Left cardiac atrium (tissue), 4 donors: ENCODE data around the gene SMIM44. TPM values are rescaled to one million over a fixed set of nuclear protein-coding genes. Genes with fewer than 3 reads are reported as not detected.
A peak's percentile ranks its signal among the peaks of the same experiment; 100 is the strongest.

Experiments used
- ATAC-seq, 2 donors: fragments of 200-7000 bp; cut with Tn5 transposase; one replicate each; pipeline ENCODE4 v1.9.1; 2020; ENCODE audit warnings: mild to moderate bottlenecking in 2 of 2, moderate library complexity in 2 of 2
- DNase-seq: peaks from one replicate; pipeline ENCODE4 v3.0.0-alpha.2; 2020
- intact Hi-C, 2 donors: fragments of 100-400 bp; cut with DNase I; formaldehyde crosslinking; loops; one replicate each; pipeline versions ENCODE4 v1.14.1 to v1.15.1; 2022 to 2023
- total RNA-seq, 2 donors: library from RNA; stranded (reverse); fragmentation: NEBNext Ultra II Directional; extraction: Animal tissue kit (Norgen Biotek cat#: 25700); gene quantifications; one replicate each; pipeline ENCODE4 v1.2.1, GENCODE V29; 2021
- donor health status: DM: no; HTN: yes; CAD: no.
- donor health status: DM: no; HTN: yes; CAD: no; lungs with severe emphysema.
- donor health status: DM: yes; HTN: yes; CAD: no.
- donor health status: Dilated cardiomyopathy.

The SMIM44 gene
- total RNA-seq, 2 donors from 2014 or later: not detected

DNA sequence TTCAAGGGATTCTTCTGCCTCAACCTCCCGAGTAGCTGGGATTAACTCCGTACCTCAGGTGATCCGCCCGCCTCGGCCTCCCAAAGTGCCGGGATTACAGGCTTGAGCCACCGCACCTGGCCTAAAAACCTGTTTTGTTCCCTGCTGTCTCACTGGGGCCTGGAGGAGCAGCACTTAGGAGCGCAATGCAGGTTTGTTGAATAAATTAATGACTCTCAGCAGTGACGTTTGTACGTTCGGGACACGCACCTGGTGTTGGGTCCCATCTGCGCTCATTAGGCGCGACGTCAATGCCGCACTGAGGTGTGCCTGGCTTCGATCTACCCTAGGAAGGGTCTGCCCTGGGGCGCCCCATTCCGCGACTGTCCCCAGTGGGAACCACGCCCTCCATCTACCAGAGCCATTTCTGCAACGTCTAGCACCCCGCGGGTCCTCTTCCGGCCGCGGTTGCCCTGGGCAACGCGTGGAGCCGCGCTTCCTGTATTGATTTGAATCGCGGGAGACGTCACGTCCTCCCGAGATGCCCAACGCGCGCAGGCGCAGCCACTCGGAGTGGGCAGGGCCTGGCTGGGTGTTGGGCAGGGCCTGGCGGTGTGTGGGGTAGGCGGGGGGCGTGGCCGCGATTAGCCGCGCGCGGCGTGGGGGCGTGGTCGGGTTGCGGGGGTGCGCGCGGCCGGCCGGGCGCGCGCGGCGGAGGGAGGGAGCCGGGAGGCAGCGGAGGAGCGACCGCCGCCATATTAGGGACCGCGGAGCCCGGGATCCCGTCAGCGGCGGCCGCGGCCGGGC is 22.6 kb upstream of the SMIM44 start, which contains the start of gene FZR1:
TSS of gene FZR1 (plus strand) at position 714 of the 786 bp plus-strand sequence. CDS start 16,679 bp downstream, outside the sequence.
- peak; percentile 99 for DNase-seq
- intact Hi-C loops: no loop called here
- ATAC-seq: peak; percentile 96 to 99

DNA sequence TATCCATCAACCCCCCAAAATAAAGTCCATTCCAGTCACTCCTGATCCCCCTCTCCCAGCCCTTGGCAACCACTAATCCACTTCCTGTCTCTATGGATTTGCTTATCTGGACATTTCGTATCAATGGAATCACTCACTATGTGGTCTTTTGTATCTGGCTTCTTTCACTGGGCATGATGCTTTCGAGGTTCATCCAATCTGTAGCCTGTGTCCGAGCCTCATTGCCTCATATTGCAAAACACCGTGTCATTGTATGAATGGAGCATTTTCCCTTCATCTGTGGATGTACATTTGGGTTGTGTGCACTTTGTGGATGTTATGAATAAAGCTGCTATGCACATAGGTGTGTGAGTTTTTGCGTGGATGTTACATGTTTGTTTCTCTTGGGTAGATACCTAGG is 21.5 kb upstream of the SMIM44 start:
- intact Hi-C loops: no loop called here
- ATAC-seq (no peak), DNase-seq (no peak)

DNA sequence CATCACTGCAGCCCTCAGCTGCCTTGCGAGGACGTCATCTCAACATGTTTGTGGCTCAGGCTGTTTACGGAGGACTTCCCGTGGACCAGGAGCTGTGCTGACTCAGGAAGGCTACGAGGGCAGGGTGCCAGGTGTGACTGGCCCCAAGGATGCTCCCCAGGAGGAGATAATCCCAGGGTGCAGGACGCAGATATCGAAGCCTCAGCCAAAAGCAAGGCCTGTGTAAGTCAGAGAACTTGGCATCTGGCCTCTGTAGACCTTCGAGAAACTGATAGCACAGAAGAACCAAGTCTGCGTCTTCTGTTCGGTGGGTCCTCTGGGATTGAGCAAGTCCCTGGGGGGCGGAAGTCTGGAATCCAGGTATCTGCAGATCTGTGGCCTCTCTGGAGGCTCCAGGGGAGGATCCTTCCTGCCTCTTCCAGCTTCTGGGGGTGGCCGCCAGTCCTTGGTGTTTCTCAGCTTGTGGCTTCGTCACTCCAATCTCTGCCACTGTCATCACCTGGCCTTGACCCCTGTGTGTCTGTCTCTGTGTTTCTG is 19.9 kb upstream of the SMIM44 start:
- peak; percentile 17 for DNase-seq
- no peak for ATAC-seq
- intact Hi-C loops: no loop called here

DNA sequence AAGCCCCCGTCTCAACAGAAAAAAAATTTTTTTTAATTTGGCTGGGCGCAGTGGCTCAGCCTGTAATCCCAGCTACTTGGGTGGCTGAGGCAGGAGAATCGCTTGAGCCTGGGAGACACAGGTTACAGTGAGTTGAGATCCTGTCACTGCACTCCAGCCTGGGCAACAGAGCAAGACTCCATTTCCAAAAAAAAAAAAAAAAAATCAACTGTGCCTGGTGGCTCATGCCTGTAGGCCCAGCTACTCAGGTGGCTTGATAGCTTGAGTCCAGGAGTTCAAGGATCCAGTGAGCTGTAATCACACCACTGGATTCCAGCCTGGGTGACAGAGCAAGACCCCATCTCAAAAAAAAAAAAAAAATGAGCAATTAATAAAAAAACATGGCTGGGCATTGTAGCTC is 18.5 kb upstream of the SMIM44 start:
- intact Hi-C loops: no loop called here
- DNase-seq: no peak

DNA sequence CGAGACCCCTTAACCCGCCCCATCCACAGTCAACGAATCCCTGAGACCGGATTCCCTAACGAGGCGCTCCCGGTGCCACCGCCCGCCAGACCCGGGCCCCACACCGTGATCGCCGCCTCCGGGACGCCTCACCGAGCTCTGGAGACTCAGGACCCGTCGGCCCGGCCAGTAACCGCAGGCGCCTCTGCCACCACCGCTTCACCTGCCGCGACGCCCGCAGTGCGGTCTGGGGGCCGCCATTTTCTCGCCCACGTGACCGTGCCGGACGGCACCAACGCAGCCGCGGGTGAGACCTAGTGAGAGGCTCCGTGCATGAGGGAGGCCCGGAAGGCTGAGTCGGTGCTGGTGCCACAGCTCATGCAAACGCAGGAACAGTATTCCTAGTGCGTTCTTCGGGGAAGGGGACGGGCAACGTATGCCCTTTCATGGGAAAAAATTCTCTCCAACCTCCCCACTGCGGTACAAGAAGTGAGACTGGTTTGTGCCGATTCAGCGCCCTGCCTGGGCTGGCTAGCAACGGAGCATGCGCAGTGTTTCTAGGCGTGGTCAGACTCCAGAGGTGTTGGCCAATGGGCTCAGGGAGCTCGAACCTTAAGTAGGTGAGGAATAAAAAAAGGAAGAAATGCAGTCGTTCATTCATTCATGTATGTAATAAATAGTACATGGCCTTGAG is 17.3 kb upstream of the SMIM44 start, which contains the start of gene DOHH:
TSS of gene DOHH (minus strand) at position 246 of the 673 bp plus-strand sequence. CDS start 3,860 bp downstream, outside the sequence.
- peak; percentile 96 for DNase-seq
- ATAC-seq: peak; percentile 95 to 97

More for the DNA sequence above, 18.5 kb upstream of the SMIM44 start:
- no peak for ATAC-seq

DNA sequence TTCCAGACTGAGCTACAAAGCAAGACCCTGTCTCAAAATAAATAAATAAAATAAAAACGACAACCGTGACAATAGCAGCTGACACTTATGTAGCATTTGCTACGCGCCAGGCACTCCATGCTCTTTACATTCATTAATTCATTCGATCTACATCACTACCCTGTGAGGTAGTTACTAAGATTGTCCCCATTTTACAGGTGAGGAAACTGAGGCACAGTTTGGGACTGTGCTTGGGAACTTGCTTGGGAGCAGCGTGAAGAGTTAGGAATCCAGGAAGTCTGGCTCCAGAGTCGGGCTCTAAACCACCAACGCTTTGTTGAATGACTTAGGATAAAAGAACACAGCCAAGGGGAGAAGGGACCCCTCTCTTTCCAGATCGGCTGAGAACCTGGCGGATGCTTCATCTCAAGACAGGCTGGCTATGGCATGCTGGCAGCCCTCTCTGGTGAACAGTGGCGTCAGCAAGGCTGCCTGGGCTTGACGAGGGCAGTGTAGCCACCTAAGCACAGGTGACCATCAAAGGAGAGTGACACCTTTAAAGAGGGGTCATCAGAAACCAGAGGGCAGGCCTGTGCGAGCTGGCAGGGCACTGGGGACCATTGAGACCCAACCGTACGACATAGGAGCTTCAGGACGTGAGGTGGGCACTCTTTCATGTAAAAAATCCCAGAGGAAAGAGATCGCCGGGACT is 16.6 kb upstream of the SMIM44 start:
- ATAC-seq: peak; percentile 5 to 11
- DNase-seq: no peak
- intact Hi-C loops: no loop called here

More for the DNA sequence above, 17.3 kb upstream of the SMIM44 start, which contains the start of gene DOHH:
- intact Hi-C loops: no loop called here

DNA sequence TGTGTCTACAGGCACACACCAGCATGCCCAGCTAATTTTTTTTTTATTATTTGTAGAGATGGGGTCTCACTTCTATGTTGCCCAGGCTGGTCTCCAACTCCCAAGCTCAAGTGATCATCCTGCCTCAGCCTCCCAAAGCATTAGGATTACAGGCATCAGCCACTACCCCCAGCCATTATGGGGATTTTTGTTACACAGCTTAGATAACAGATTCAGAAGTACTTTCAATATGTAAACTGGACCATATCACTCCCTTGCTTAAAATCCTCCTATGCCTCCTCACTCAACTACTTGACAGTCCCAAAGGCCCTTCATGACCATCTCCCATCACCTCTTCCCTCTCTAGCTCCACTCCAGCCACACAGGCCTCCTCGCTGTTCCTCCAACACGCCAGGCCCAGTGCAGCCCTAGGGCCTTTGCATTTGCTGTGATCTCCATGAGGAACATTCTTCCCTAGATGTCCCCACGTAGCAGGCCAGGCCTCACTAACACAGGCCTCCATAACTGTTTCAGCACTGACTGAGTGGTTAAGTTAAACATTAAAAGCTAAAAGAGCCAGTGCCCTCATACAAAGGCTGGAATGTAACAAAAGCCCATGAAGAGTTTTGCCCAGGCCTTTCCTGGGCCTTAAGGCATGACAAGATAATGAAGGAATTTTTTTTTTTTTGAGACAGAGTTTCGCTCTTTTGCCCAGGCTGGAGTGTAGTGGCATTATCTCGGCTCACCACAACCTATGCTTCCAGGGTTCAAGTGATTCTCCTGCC is 14.7 kb upstream of the SMIM44 start:
- intact Hi-C loops: no loop called here
- no peak for ATAC-seq
- DNase-seq: no peak

DNA sequence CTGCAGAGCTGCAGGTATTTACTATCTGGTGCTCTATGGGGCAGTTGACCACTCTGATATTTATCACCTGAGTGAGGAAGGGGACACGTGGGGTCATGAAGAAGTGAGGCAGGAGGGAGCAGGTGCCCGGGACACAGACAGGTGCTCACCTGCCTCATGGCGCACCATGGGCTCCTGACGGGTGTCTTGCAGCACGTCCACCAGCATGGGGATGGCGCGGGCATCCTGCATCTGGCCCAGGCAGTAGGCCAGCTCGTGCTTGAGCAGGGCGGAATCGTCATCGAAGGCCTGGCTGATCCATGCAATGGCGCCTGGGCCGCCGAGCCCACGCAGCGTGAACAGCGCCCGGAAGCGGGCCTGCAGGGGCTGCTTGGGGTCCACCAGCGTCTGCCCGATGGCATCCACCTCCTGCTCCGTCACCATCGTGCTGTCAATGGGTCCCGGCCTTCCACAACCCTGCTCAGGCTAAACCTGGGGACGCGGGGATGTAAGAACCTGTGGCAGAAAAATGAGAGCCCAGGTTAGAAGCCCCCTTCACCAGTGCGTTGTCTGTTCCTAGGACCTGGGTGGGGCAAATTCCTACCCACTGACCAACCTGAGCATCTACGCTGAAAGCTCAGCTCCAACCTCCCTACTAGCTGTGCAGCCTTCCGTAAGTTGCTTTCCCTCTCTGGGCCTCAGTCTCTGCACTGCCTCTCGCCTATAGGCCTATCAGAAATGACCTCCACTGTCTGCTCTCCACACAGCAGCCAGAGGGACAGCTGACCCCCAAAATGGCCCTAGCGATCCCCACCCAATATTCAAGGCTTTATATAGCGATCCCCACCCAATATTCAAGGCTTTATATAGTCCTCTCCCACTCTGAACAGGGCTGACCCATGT is 13.4 kb upstream of the SMIM44 start:
- ATAC-seq (no peak), DNase-seq (no peak)
- intact Hi-C loops: no loop called here

DNA sequence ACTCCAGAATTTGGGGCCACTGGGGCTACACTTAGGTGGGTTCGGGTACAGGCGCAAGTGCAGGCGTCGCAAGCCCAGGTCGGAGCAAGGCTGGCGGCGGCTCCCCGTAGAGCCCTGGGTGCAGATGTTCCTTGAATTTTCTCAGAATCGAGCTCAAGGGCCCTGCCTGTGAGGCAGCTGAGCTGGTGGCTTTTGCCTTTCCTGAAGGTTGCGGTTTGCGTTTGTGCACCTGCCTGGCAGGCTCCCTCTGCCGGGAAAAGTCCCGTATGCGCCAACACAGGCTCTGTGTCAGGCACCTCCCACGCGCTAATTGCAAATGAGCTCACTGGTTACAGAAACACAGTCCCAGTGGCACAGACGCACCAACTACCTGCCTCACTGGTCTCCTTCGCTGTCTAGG is 11.3 kb upstream of the SMIM44 start:
- no peak for ATAC-seq
- intact Hi-C loops: no loop called here
- no peak for DNase-seq

DNA sequence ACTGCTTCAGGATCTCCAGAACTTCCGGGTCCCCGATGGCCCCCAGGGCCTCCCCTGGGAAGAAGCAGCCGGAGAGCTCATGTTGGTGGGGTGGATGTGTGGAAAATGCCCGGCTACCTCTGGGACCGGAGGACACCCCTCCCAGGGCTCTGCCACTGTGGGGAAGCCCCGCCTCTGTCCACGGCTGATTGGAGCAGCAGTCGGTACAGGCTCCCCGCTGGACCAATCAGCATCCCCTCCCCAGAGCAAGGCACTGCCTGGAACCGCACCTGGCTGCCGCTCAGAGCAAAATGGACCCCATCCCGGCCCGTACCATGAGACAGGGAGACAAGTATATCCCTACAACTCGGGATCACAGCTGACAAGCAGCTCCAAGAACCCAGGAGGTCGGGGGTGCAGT is 10.8 kb upstream of the SMIM44 start:
- ATAC-seq (peak; percentile 46 to 53), DNase-seq (no peak)
- intact Hi-C loops: no loop called here

DNA sequence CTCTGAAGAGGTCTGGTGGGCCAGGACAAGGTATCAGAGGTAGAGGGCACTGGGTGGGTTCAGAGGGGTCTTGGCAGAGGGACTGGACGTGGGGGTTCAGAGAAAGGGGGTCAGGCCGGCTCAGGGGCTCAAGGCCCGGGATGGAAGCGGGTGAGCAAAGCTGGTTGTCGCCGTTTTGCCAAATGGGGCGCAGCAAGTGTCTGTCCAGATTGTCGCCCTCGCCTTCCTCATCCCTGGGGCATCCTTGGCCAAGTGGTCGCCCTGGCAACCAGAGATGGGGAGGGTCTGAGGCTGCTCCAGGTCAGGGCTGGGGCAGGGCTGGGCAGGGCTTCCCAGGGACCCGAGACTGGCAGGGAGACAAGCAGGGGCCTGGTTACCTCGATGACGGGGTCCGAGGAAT is 10.4 kb upstream of the SMIM44 start:
- intact Hi-C loops: no loop called here
- ATAC-seq: no peak
- DNase-seq: no peak

DNA sequence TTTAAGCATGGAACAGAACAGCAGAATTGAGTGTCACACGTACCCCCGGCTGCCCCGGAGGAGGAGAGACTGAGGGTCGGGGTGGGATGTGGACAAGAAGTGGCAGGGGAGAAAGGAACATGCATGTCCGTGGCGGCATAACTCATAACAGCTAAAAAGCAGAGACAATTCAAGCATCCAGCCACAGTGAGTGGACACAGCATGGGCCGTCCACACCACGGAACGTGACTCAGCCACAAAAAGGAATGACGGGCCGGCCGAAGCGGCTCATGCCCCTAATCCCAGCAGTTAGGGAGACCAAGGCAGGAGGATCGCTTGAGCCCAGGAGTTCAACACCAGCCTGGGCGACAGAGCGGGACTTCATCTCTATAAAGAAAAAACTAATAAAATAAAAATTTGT is 9.7 kb upstream of the SMIM44 start:
- DNase-seq: no peak
- no peak for ATAC-seq
- intact Hi-C loops: no loop called here

DNA sequence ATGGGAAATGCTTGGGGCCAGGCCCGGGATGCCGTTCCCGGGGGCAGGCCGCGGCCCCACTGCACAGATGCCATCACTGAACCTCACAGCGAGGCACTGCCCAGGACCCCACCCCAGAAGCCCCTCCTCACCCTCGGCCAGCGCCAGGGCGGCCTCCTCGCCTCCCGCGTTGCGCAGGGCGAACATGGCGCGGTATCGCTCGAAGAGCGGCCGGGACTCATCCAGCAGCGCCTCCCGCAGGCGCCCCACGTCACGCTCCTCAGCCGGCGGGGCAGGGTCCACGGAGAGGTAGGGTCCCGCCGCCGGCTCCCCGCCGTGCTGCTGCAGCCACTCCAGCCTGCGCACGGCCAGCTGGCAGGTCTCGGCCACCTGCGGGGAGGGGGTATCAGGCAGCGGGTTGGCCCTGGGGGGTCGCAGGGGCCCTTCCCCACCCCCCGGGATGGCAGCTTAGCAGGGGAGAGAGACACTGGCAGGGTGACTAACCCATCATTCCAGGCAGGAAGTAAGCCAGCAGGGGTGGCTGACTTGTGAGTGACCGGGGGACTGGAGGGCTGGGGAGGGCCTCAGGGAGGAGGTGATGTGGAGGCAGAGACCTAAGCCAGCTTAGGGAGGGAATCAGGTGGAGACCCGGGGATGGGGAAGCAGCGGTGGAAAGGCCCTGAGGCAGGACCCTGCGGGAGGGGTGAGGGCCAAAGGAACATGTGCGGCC is 9.0 kb upstream of the SMIM44 start:
- intact Hi-C loops: no loop called here
- ATAC-seq (no peak), DNase-seq (no peak)

DNA sequence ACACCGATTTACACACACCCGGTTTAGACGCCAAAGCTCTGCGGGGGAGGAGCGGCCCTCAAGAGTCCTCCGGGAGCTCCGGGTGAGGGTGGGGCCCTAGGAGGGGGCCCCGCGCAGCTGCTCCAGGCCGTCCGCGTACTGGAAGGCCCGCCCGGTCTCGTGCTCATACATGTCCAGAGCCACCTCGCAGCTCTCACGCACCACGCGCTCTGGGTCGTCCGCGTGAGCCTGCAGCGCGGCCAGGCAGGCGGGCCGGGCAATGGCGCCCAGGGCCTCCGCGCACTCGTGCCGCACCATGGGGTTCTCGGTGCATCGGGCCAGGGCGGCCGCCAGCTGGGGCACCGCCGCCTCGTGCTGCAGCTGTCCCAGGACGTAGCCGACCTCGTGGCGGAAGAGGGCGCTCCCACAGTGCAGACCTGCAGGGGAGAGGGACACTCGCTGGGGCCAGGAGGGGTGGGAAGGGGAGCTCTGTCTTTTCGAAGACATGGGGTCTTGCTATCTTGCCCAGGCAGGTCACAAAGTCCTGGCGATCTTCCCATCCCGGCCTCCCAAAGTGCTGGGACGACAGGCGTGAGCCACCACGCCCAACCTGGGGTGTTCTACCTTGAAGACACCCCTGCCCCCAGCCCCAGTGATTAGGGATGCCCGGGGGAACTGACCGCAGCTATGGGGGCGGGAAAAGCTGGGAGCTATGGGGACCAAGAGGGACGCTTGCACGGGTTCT is 8.3 kb upstream of the SMIM44 start:
- DNase-seq: no peak
- no peak for ATAC-seq
- intact Hi-C loops: no loop called here

DNA sequence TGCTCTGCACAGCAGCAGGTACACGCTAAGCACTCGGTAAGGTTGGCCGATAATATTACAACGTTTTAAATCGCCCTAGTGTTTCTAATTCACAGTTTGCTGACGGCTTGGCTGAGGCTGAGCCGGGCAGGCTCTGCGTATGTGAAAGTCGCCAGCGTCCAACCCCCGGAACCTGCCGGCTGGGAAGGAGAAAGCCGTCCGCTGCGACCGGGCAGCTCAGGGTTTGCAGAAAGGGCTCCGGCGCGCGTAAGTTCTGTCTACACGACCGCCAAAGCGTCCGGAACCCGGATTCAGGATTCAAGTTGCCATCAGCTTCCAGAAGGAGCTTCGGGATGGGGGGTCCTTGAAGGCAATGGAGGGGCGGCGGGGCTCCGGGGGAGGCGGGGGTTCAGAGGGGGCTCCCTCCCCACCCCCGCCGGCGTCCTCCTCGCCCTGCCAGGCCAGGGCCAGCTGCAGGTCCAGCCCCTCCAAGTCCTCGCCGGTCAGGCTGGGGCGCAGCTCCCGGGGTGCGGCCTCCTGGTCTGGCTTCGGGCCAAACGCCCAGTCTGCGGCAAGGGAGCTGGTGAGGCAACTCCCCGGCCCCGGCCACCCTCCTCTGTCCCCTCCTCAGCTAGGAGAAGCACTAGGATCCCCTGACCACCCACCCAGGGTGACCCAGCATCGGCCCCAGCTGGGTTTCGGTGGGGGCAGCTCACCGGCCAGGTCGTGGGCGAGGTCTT is 575 bp downstream of the SMIM44 start:
- no peak for ATAC-seq
- DNase-seq: no peak
- intact Hi-C loops: no loop called here
